C4-2B (cell line): Measurements from ENCODE around the gene ARL8B.

Experiments
- ZFX ChIP-seq: fragments of 450-650 bp; IDR thresholded peaks from 2 replicates; pipeline ENCODE4 v1.6.1; 2017
- TF ChIP-seq, protein P1 (sequence below): fragments of 450-650 bp; conservative IDR thresholded peaks from 2 replicates; pipeline ENCODE4 v1.5.1; 2017; ENCODE audit warnings: mild to moderate bottlenecking

GRCh38 chr3:5170975-5171374 is 48.9 kb downstream of the ARL8B start:
- TF ChIP-seq, protein P1, sequence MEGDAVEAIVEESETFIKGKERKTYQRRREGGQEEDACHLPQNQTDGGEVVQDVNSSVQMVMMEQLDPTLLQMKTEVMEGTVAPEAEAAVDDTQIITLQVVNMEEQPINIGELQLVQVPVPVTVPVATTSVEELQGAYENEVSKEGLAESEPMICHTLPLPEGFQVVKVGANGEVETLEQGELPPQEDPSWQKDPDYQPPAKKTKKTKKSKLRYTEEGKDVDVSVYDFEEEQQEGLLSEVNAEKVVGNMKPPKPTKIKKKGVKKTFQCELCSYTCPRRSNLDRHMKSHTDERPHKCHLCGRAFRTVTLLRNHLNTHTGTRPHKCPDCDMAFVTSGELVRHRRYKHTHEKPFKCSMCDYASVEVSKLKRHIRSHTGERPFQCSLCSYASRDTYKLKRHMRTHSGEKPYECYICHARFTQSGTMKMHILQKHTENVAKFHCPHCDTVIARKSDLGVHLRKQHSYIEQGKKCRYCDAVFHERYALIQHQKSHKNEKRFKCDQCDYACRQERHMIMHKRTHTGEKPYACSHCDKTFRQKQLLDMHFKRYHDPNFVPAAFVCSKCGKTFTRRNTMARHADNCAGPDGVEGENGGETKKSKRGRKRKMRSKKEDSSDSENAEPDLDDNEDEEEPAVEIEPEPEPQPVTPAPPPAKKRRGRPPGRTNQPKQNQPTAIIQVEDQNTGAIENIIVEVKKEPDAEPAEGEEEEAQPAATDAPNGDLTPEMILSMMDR: no peak
- no peak for TF ChIP-seq ZFX
